Trophoblast cell (in vitro differentiated cells and primary cell): ENCODE measurements around the gene ARSA.
A peak's percentile ranks its signal among the peaks of the same experiment; 100 is the strongest.

ENCODE experiments used
- DNase-seq, 2 donors: peaks; one replicate each; pipeline ENCODE4 v3.0.0-alpha.2; 2016
- H2AFZ ChIP-seq: 2 replicates; pipeline ENCODE4 v1.6.1; 2013; ENCODE audit warnings: low read length, moderate library complexity, mild to moderate bottlenecking; ENCODE audit not compliant: insufficient read depth, poor library complexity
- H2AK5ac ChIP-seq: 2 replicates; pipeline ENCODE4 v1.6.1; 2013; ENCODE audit warnings: mild to moderate bottlenecking, low read length
- H2BK120ac ChIP-seq: 2 replicates; pipeline ENCODE4 v1.6.1; 2013; ENCODE audit warnings: low read length, mild to moderate bottlenecking, moderate library complexity; ENCODE audit not compliant: insufficient read depth, poor library complexity
- H2BK12ac ChIP-seq: 2 replicates; pipeline ENCODE4 v1.6.1; 2013; ENCODE audit warnings: mild to moderate bottlenecking, low read length, moderate library complexity
- H2BK5ac ChIP-seq: 2 replicates; pipeline ENCODE4 v1.6.1; 2013; ENCODE audit warnings: low read length, low read depth, moderate library complexity, mild to moderate bottlenecking; ENCODE audit not compliant: poor library complexity
- H3K14ac ChIP-seq: 2 replicates; pipeline ENCODE4 v1.6.1; 2013; ENCODE audit warnings: mild to moderate bottlenecking, low read length
- H3K18ac ChIP-seq: 2 replicates; pipeline ENCODE4 v1.6.1; 2013; ENCODE audit warnings: mild to moderate bottlenecking, low read length
- H3K23ac ChIP-seq: 2 replicates; pipeline ENCODE4 v1.6.1; 2013; ENCODE audit warnings: low read length
- H3K27ac ChIP-seq: 2 replicates; pipeline ENCODE4 v1.5.1; 2013; ENCODE audit warnings: low read depth, mild to moderate bottlenecking, inconsistent platforms, low read length, moderate library complexity
- H3K27me3 ChIP-seq: 2 replicates; pipeline ENCODE4 v1.6.1; 2013; ENCODE audit warnings: inconsistent platforms, mild to moderate bottlenecking, low read length, moderate library complexity; ENCODE audit not compliant: insufficient read depth
- H3K36me3 ChIP-seq, 2 experiments: 1 replicate in 1 of 2; 2 replicates in 1 of 2; pipeline ENCODE4 v1.6.1; 2013; ENCODE audit warnings: low read length in 2 of 2, mild to moderate bottlenecking in 2 of 2, moderate library complexity in 1 of 2; ENCODE audit not compliant: insufficient read depth in 2 of 2, control insufficient read depth in 1 of 2
- H3K4ac ChIP-seq: 2 replicates; pipeline ENCODE4 v1.6.1; 2013; ENCODE audit warnings: low read depth, mild to moderate bottlenecking, low read length, moderate library complexity
- H3K4me1 ChIP-seq, 2 experiments: 1 replicate in 1 of 2; 2 replicates in 1 of 2; pipeline ENCODE4 v1.6.1; 2013; ENCODE audit warnings: low read length in 2 of 2, mild to moderate bottlenecking in 2 of 2, moderate library complexity in 1 of 2; ENCODE audit not compliant: insufficient read depth in 2 of 2, control insufficient read depth in 1 of 2
- H3K4me2 ChIP-seq: 2 replicates; pipeline ENCODE4 v1.6.1; 2013; ENCODE audit warnings: inconsistent platforms, mild to moderate bottlenecking, low read length, moderate library complexity
- H3K4me3 ChIP-seq: 2 replicates; pipeline ENCODE4 v1.5.1; 2013; ENCODE audit warnings: mild to moderate bottlenecking, low read depth, low read length, inconsistent platforms
- H3K79me1 ChIP-seq: one replicate; pipeline ENCODE4 v1.6.1; 2013; ENCODE audit warnings: low read length
- H3K79me2 ChIP-seq: 2 replicates; pipeline ENCODE4 v1.6.1; 2013; ENCODE audit warnings: low read length, mild to moderate bottlenecking; ENCODE audit not compliant: control insufficient read depth, insufficient read depth, poor library complexity
- H3K9ac ChIP-seq: 2 replicates; pipeline ENCODE4 v1.6.1; 2013; ENCODE audit warnings: mild to moderate bottlenecking, low read length
- H3K9me3 ChIP-seq: 2 replicates; pipeline ENCODE4 v1.6.1; 2013; ENCODE audit warnings: low read depth, mild to moderate bottlenecking, control low read depth, inconsistent platforms, low read length; ENCODE audit not compliant: insufficient read depth
- H4K12ac ChIP-seq: 2 replicates; pipeline ENCODE4 v1.6.1; 2013; ENCODE audit warnings: low read depth, mild to moderate bottlenecking, low read length, moderate library complexity
- H4K8ac ChIP-seq: 2 replicates; pipeline ENCODE4 v1.6.1; 2013; ENCODE audit warnings: low read depth, mild to moderate bottlenecking, low read length, moderate library complexity
- H4K91ac ChIP-seq: one replicate; pipeline ENCODE4 v1.6.1; 2013; ENCODE audit warnings: low read depth, mild to moderate bottlenecking, low read length, moderate library complexity
- WGBS: extraction: QIAGEN DNeasy Blood & Tissue Kit; methylation state at CpG from one replicate; pipeline ENCODE4 v1.1.7; 2013; ENCODE audit warnings: missing lambda C conversion rate; ENCODE audit not compliant: insufficient read length, insufficient coverage; ENCODE audit errors: extremely low coverage; 5-methylcytosine and 5-hydroxymethylcytosine counted together

ARSA gene

GRCh38 chr22:50674606-50675552, 46.9 kb upstream of the ARSA start:
- Histone ChIP-seq H2BK120ac (no peak overlapping the region), H3K36me3 (no peaks in the 10 kb centered on the region), H3K4me3 (peak overlapping the region; percentile 67), H3K79me1 (no peaks in the 10 kb centered on the region), H3K14ac (no peak overlapping the region), H2BK5ac (no peak overlapping the region), H2AK5ac (no peak overlapping the region), H4K91ac (no peak overlapping the region), H2BK12ac (no peak overlapping the region), H3K18ac (no peak overlapping the region), H3K27me3 (peaks cover 20% of the 10 kb centered on the region), H3K4me1 (peaks cover 3 to 7% of the 10 kb centered on the region in 2 experiments), H4K12ac (no peak overlapping the region), H2AFZ (no peak overlapping the region), H3K79me2 (no peaks in the 10 kb centered on the region), H4K8ac (no peak overlapping the region), H3K9ac (no peak overlapping the region), H3K9me3 (peaks cover 21% of the 10 kb centered on the region), H3K27ac (no peak overlapping the region), H3K23ac (no peak overlapping the region), H3K4ac (no peak overlapping the region), H3K4me2 (peak overlapping the region; percentile 64)
- DNase-seq, result peak; percentile 54 to 71
- no CpG with 5 or more reads among the region's 105 CpGs for whole genome bisulfite sequencing

GRCh38 chr22:50674130-50674500, 46.2 kb upstream of the ARSA start:
- Histone ChIP-seq H3K4me3 (no peak overlapping the region), H3K9ac (no peak overlapping the region), H3K27me3 (peaks cover 20% of the 10 kb centered on the region), H3K79me2 (no peaks in the 10 kb centered on the region), H2BK120ac (no peak overlapping the region), H2BK12ac (no peak overlapping the region), H3K79me1 (no peaks in the 10 kb centered on the region), H3K23ac (no peak overlapping the region), H4K8ac (no peak overlapping the region), H2AFZ (no peak overlapping the region), H3K4me1 (peaks cover 3 to 7% of the 10 kb centered on the region in 2 experiments), H3K18ac (no peak overlapping the region), H3K27ac (no peak overlapping the region), H3K4ac (no peak overlapping the region), H3K36me3 (no peaks in the 10 kb centered on the region), H3K14ac (no peak overlapping the region), H2BK5ac (no peak overlapping the region), H3K4me2 (peak overlapping the region; percentile 45), H2AK5ac (no peak overlapping the region), H4K91ac (no peak overlapping the region), H3K9me3 (peaks cover 21% of the 10 kb centered on the region), H4K12ac (no peak overlapping the region)
- WGBS, result no CpG with 5 or more reads among the region's 43 CpGs
- DNase-seq, result no peak

- Histone ChIP-seq H2BK120ac (no peak overlapping the region), H3K79me1 (no peaks in the 10 kb centered on the region), H2AK5ac (no peak overlapping the region), H3K4me2 (peak overlapping the region; percentile 45), H3K9me3 (peaks cover 21% of the 10 kb centered on the region), H2AFZ (no peak overlapping the region), H3K18ac (no peak overlapping the region), H3K4me3 (no peak overlapping the region), H3K4ac (no peak overlapping the region), H4K91ac (no peak overlapping the region), H3K9ac (no peak overlapping the region), H4K12ac (no peak overlapping the region), H3K27ac (no peak overlapping the region), H3K79me2 (no peaks in the 10 kb centered on the region), H4K8ac (no peak overlapping the region), H3K23ac (no peak overlapping the region), H2BK12ac (no peak overlapping the region), H3K36me3 (no peaks in the 10 kb centered on the region), H2BK5ac (no peak overlapping the region), H3K4me1 (peaks cover 3 to 7% of the 10 kb centered on the region in 2 experiments), H3K14ac (no peak overlapping the region), H3K27me3 (peaks cover 20% of the 10 kb centered on the region)
- WGBS, result no CpG with 5 or more reads among the region's 69 CpGs
- DNase-seq, result no peak
Measured at GRCh38 chr22:50673231-50674129, 45.5 kb upstream of the ARSA start.

- H2AK5ac ChIP-seq, result no peak within 1 kb of the TSS
- H4K8ac ChIP-seq, result no peak within 1 kb of the TSS
- no peaks in the 10 kb centered on the region for H3K36me3 ChIP-seq
- no peak within 1 kb of the TSS for H3K27ac ChIP-seq
- no peak within 1 kb of the TSS for H2AFZ ChIP-seq
- H3K27me3 ChIP-seq, result peaks cover 20% of the 10 kb centered on the region
- no peak within 1 kb of the TSS for H3K23ac ChIP-seq
- H3K4me2 ChIP-seq, result peak within 1 kb of the TSS; percentile 45
- no peak within 1 kb of the TSS for H3K4ac ChIP-seq
- H3K4me1 ChIP-seq, result peaks cover 3 to 7% of the 10 kb centered on the region in 2 experiments
- no peaks in the 10 kb centered on the region for H3K79me1 ChIP-seq
- no peak for DNase-seq
- no peak within 1 kb of the TSS for H3K14ac ChIP-seq
- no peak within 1 kb of the TSS for H4K91ac ChIP-seq
- no peak within 1 kb of the TSS for H3K4me3 ChIP-seq
- no peak within 1 kb of the TSS for H3K9ac ChIP-seq
- H3K18ac ChIP-seq, result no peak within 1 kb of the TSS
- peaks cover 19% of the 10 kb centered on the region for H3K9me3 ChIP-seq
- no peak within 1 kb of the TSS for H2BK12ac ChIP-seq
- no CpG with 5 or more reads among the region's 23 CpGs for WGBS
- H4K12ac ChIP-seq, result no peak within 1 kb of the TSS
- H3K79me2 ChIP-seq, result no peaks in the 10 kb centered on the region
- no peak within 1 kb of the TSS for H2BK120ac ChIP-seq
- H2BK5ac ChIP-seq, result no peak within 1 kb of the TSS
Measured at GRCh38 chr22:50672471-50673230, 44.7 kb upstream of the ARSA start, which contains the start of gene SHANK3. Gene SHANK3 (plus strand): TSS chr22:50672823.
